ENCODE measurements around the gene CERS6. TPM values are rescaled to one million over a fixed set of nuclear protein-coding genes. Genes with fewer than 3 reads are reported as not detected.

The CERS6 gene
- total and polyA plus RNA-seq, 10 of the 15 experiments (the other 5 are each of a cell fraction or from before 2014, with no cell fraction given): 1.3 to 20.4 (median 14.1) TPM

Small RNA genes within 50 kb of the gene (microRNA-seq; reads per million reads assigned to microRNA genes)
- 0.75 reads per million for gene MIR4774

Small RNA genes within 50 kb of the gene (small RNA-seq; reads per million reads assigned to genes)
- gene MIR4774 (not detected), gene RN7SL813P (not detected), gene RNU6-766P (not detected)

Other genes with a start within 250 kb of the CERS6 start
- gene STK39, start 208.7 kb upstream of the CERS6 start, total RNA-seq (2014; rRNA removed): not detected in 2 replicates
- 0.05 and 0.09 TPM in 2 replicates for gene STK39, start 208.7 kb upstream of the CERS6 start, total RNA-seq (2014; rRNA removed; fragmentation: Illumina TruSeq; extraction: Trizol)
- gene STK39, start 208.7 kb upstream of the CERS6 start, total RNA-seq (2021): 0.05 and 0.21 TPM in 2 replicates
- gene STK39, start 208.7 kb upstream of the CERS6 start, polyA plus RNA-seq (2011; rRNA removed): 0.07 and 0.10 TPM in 2 replicates
- gene STK39, start 208.7 kb upstream of the CERS6 start, polyA plus RNA-seq (2014; fragmentation: Illumina TruSeq; extraction: Trizol): 0.03 and 0.30 TPM in 2 replicates
- under 1 TPM in 1 of 2 experiments, not detected in 1; 0.04 TPM for gene STK39, start 208.7 kb upstream of the CERS6 start, polyA plus RNA-seq (2014; fragmentation: Nextera tagmentation; extraction: Ambion mirVana)
- 0.03 TPM in 1 of 2 replicates, not detected in the other for gene STK39, start 208.7 kb upstream of the CERS6 start, polyA plus RNA-seq (2014; rRNA removed)
- not detected for gene STK39, start 208.7 kb upstream of the CERS6 start, polyA plus RNA-seq (2016; fragmentation: Nextera tagmentation; extraction: Ambion mirVana)

All from GM12878 (cell line).